GM23338 (cell line): ENCODE results near the gene LHB. TPM values are rescaled to one million over a fixed set of nuclear protein-coding genes. Genes with fewer than 3 reads are reported as not detected.

Experiments used
- ATAC-seq: fragments of 200-7000 bp; cut with Tn5 transposase; 3 replicates; pipeline ENCODE4 v1.9.1; 2020
- DNase-seq: peaks from one replicate; pipeline ENCODE4 v3.0.0-alpha.2; 2015; ENCODE audit warnings: low spot score
- H2AFZ ChIP-seq: fragments of 200-600 bp; sonication (generic); 2 replicates; pipeline ENCODE4 v1.8.0; 2016; ENCODE audit warnings: antibody characterized with exemption, mild to moderate bottlenecking, moderate library complexity
- H3F3A ChIP-seq: fragments of 200-600 bp; sonication (generic); replicated peaks from 2 replicates; pipeline ENCODE4 v1.8.0; 2017; ENCODE audit warnings: antibody characterized with exemption, mixed run types, low read depth
- H3K27ac ChIP-seq: fragments of 200-600 bp; sonication (generic); 2 replicates; pipeline ENCODE4 v1.6.1; 2016; ENCODE audit warnings: low read depth
- H3K27me3 ChIP-seq: fragments of 200-600 bp; sonication (generic); 2 replicates; pipeline ENCODE4 v1.8.0; 2016; ENCODE audit warnings: mild to moderate bottlenecking, mixed run types, moderate library complexity; ENCODE audit not compliant: insufficient read depth
- H3K36me3 ChIP-seq: fragments of 200-600 bp; sonication (generic); 2 replicates; pipeline ENCODE4 v1.8.0; 2016; ENCODE audit warnings: mild to moderate bottlenecking; ENCODE audit not compliant: insufficient read depth
- H3K4me1 ChIP-seq: fragments of 200-600 bp; sonication (generic); 2 replicates; pipeline ENCODE4 v1.8.0; 2016; ENCODE audit warnings: mild to moderate bottlenecking, moderate library complexity; ENCODE audit not compliant: insufficient read depth
- H3K4me2 ChIP-seq: fragments of 200-600 bp; sonication (generic); 2 replicates; pipeline ENCODE4 v1.7.1; 2017; ENCODE audit warnings: mixed run types
- H3K4me3 ChIP-seq: fragments of 200-600 bp; sonication (generic); 2 replicates; pipeline ENCODE4 v1.6.1; 2016; ENCODE audit warnings: mixed run types
- H3K79me2 ChIP-seq: fragments of 200-600 bp; sonication (generic); replicated peaks from 2 replicates; pipeline ENCODE4 v1.8.0; 2017; ENCODE audit warnings: mild to moderate bottlenecking; ENCODE audit not compliant: insufficient read depth
- H3K9me2 ChIP-seq: fragments of 200-600 bp; sonication (generic); 2 replicates; pipeline ENCODE4 v1.8.0; 2017; ENCODE audit not compliant: insufficient read depth
- H4K20me1 ChIP-seq: fragments of 200-600 bp; sonication (generic); replicated peaks from 2 replicates; pipeline ENCODE4 v1.8.0; 2017; ENCODE audit warnings: mild to moderate bottlenecking; ENCODE audit not compliant: insufficient read depth
- H3K27ac Mint-ChIP-seq: 2 replicates; pipeline ENCODE4 v1.8.0; 2020; ENCODE audit warnings: inconsistent platforms, mild to moderate bottlenecking, moderate library complexity, mixed read lengths
- H3K27me3 Mint-ChIP-seq: 3 replicates; pipeline ENCODE4 v1.8.0; 2022; ENCODE audit warnings: low read depth, mild to moderate bottlenecking, moderate library complexity, mixed read lengths, inconsistent platforms; ENCODE audit not compliant: insufficient read depth, poor library complexity
- H3K36me3 Mint-ChIP-seq: 3 replicates; pipeline ENCODE4 v1.8.0; 2021; ENCODE audit warnings: low read depth, mild to moderate bottlenecking, inconsistent platforms, moderate library complexity, mixed read lengths
- H3K4me1 Mint-ChIP-seq: 3 replicates; pipeline ENCODE4 v1.8.0; 2020; ENCODE audit warnings: mild to moderate bottlenecking, inconsistent platforms, mixed read lengths
- H3K4me3 Mint-ChIP-seq: 3 replicates; pipeline ENCODE4 v1.8.0; 2021; ENCODE audit warnings: moderate library complexity, mild to moderate bottlenecking, inconsistent platforms, mixed read lengths
- H3K9me3 Mint-ChIP-seq: 3 replicates; pipeline ENCODE4 v1.8.0; 2020; ENCODE audit warnings: moderate library complexity, mild to moderate bottlenecking, inconsistent platforms, mixed read lengths
- EZH2 ChIP-seq: fragments of 200-600 bp; sonication (generic); IDR thresholded peaks from one replicate; pipeline ENCODE4 v1.8.0; 2017; ENCODE audit warnings: antibody characterized with exemption, mild to moderate bottlenecking, low read depth; ENCODE audit not compliant: unreplicated experiment
- EZH2phosphoT487 ChIP-seq: fragments of 200-600 bp; sonication (generic); IDR thresholded peaks from one replicate; pipeline ENCODE4 v1.8.1; 2018; ENCODE audit warnings: antibody characterized with exemption; ENCODE audit not compliant: unreplicated experiment
- JUNB ChIP-seq: IDR thresholded peaks from one replicate; pipeline ENCODE4 v1.6.1; 2016; ENCODE audit warnings: antibody characterized with exemption; ENCODE audit not compliant: unreplicated experiment
- ZNF114 ChIP-seq: fragments of 250-450 bp; sonication (Bioruptor Pico); IDR thresholded peaks from 2 replicates; pipeline ENCODE4 v1.5.0; 2020; ENCODE audit warnings: mild to moderate bottlenecking, moderate library complexity
- ZNF331 ChIP-seq: fragments of 250-450 bp; sonication (Bioruptor Pico); IDR thresholded peaks from 2 replicates; pipeline ENCODE4 v1.5.0; 2020; ENCODE audit warnings: low read depth, mild to moderate bottlenecking, moderate library complexity
- polyA plus RNA-seq: library from polyadenylated mRNA; unstranded; fragments of >200 nt; fragmentation: Nextera tagmentation; extraction: Ambion mirVana; gene quantifications from 2 replicates; pipeline ENCODE4 v1.2.1, GENCODE V29; 2016
- total RNA-seq: library from RNA; depleted of rRNA; stranded (reverse); fragments of >200 nt; shearing (Covaris generic); gene quantifications from 2 replicates; pipeline ENCODE4 v1.2.3, GENCODE V29; 2014
- TF ChIP-seq, protein P1 (sequence below): fragments of 250-450 bp; sonication (Bioruptor Pico); IDR thresholded peaks from 2 replicates; pipeline ENCODE4 v1.5.0; 2020; ENCODE audit warnings: mild to moderate bottlenecking, moderate library complexity
- TF ChIP-seq, protein P2 (sequence below): IDR thresholded peaks from one replicate; pipeline ENCODE4 v1.6.1; 2018; ENCODE audit warnings: antibody characterized with exemption; ENCODE audit not compliant: unreplicated experiment

LHB gene
- total and polyA plus RNA-seq, 2 experiments from 2014 or later: 0.76 TPM; not detected in 1

DNA sequence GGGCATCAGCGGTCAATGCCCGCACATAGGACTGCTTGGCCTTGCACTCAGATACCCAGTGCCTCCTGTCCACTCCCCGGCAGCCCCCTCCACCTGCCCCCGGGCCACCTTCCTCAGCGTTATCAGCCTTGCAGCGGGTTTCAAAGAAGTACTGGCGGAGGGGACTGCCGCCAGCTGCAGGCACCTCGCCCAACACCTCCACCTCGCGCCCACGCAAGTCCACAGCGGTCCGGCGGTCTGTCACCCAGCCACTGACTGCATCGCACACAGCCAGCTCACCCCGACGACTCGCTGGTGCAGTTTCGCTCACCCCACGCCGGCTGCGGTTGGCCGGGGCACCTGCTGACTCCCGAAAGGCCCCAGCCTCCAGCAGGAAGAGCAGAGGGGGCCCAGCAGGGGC, 44.6 kb upstream of the LHB start (continued):
- TF ChIP-seq, protein P1, sequence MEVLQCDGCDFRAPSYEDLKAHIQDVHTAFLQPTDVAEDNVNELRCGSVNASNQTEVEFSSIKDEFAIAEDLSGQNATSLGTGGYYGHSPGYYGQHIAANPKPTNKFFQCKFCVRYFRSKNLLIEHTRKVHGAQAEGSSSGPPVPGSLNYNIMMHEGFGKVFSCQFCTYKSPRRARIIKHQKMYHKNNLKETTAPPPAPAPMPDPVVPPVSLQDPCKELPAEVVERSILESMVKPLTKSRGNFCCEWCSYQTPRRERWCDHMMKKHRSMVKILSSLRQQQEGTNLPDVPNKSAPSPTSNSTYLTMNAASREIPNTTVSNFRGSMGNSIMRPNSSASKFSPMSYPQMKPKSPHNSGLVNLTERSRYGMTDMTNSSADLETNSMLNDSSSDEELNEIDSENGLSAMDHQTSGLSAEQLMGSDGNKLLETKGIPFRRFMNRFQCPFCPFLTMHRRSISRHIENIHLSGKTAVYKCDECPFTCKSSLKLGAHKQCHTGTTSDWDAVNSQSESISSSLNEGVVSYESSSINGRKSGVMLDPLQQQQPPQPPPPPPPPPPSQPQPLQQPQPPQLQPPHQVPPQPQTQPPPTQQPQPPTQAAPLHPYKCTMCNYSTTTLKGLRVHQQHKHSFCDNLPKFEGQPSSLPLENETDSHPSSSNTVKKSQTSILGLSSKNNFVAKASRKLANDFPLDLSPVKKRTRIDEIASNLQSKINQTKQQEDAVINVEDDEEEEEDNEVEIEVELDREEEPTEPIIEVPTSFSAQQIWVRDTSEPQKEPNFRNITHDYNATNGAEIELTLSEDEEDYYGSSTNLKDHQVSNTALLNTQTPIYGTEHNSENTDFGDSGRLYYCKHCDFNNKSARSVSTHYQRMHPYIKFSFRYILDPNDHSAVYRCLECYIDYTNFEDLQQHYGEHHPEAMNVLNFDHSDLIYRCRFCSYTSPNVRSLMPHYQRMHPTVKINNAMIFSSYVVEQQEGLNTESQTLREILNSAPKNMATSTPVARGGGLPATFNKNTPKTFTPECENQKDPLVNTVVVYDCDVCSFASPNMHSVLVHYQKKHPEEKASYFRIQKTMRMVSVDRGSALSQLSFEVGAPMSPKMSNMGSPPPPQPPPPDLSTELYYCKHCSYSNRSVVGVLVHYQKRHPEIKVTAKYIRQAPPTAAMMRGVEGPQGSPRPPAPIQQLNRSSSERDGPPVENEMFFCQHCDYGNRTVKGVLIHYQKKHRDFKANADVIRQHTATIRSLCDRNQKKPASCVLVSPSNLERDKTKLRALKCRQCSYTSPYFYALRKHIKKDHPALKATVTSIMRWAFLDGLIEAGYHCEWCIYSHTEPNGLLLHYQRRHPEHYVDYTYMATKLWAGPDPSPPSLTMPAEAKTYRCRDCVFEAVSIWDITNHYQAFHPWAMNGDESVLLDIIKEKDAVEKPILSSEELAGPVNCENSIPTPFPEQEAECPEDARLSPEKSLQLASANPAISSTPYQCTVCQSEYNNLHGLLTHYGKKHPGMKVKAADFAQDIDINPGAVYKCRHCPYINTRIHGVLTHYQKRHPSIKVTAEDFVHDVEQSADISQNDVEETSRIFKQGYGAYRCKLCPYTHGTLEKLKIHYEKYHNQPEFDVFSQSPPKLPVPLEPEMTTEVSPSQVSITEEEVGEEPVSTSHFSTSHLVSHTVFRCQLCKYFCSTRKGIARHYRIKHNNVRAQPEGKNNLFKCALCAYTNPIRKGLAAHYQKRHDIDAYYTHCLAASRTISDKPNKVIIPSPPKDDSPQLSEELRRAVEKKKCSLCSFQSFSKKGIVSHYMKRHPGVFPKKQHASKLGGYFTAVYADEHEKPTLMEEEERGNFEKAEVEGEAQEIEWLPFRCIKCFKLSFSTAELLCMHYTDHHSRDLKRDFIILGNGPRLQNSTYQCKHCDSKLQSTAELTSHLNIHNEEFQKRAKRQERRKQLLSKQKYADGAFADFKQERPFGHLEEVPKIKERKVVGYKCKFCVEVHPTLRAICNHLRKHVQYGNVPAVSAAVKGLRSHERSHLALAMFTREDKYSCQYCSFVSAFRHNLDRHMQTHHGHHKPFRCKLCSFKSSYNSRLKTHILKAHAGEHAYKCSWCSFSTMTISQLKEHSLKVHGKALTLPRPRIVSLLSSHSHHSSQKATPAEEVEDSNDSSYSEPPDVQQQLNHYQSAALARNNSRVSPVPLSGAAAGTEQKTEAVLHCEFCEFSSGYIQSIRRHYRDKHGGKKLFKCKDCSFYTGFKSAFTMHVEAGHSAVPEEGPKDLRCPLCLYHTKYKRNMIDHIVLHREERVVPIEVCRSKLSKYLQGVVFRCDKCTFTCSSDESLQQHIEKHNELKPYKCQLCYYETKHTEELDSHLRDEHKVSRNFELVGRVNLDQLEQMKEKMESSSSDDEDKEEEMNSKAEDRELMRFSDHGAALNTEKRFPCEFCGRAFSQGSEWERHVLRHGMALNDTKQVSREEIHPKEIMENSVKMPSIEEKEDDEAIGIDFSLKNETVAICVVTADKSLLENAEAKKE (CRISPR knock-in tag): no peak
- TF ChIP-seq EZH2phosphoT487 (no peak), JUNB (no peak), ZNF331 (CRISPR knock-in tag) (no peak), EZH2 (no peak)
- TF ChIP-seq, protein P2, sequence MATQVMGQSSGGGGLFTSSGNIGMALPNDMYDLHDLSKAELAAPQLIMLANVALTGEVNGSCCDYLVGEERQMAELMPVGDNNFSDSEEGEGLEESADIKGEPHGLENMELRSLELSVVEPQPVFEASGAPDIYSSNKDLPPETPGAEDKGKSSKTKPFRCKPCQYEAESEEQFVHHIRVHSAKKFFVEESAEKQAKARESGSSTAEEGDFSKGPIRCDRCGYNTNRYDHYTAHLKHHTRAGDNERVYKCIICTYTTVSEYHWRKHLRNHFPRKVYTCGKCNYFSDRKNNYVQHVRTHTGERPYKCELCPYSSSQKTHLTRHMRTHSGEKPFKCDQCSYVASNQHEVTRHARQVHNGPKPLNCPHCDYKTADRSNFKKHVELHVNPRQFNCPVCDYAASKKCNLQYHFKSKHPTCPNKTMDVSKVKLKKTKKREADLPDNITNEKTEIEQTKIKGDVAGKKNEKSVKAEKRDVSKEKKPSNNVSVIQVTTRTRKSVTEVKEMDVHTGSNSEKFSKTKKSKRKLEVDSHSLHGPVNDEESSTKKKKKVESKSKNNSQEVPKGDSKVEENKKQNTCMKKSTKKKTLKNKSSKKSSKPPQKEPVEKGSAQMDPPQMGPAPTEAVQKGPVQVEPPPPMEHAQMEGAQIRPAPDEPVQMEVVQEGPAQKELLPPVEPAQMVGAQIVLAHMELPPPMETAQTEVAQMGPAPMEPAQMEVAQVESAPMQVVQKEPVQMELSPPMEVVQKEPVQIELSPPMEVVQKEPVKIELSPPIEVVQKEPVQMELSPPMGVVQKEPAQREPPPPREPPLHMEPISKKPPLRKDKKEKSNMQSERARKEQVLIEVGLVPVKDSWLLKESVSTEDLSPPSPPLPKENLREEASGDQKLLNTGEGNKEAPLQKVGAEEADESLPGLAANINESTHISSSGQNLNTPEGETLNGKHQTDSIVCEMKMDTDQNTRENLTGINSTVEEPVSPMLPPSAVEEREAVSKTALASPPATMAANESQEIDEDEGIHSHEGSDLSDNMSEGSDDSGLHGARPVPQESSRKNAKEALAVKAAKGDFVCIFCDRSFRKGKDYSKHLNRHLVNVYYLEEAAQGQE: no peak

DNA sequence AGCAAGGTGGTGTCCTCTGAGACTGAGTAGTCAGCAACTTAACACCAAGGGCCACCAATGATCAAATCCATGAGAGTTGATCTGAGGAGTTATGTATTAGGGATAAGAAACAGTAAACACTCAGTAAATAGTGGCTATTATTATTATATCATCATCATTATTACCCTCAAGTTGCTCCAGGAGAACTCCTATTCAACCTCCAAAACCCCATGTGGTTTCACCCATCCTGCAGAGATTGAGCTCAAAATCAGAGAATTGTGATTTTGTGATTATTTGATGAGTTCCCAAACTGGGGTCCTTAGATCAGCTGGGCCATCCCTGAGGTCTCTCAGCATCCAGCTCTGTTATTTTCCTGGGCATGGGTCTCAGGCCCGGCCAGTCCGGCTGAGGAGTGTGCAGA, 44.1 kb upstream of the LHB start:
- H3K9me3 Mint-ChIP-seq: no peaks in the 10 kb centered on the region; the same call in 2 of the 3 replicates
- H3K27ac Mint-ChIP-seq: no peak overlapping the region
- H3K27me3 Mint-ChIP-seq: peaks cover 41% of the 10 kb centered on the region
- Histone ChIP-seq H3K27ac (no peak overlapping the region), H3K4me1 (peaks cover 31% of the 10 kb centered on the region), H2AFZ (no peak overlapping the region), H3K4me2 (no peak overlapping the region), H3K4me3 (no peak overlapping the region), H3K36me3 (no peaks in the 10 kb centered on the region), H3K27me3 (peaks cover 60% of the 10 kb centered on the region), H3F3A (no peaks in the 10 kb centered on the region), H3K9me2 (no peaks in the 10 kb centered on the region), H3K79me2 (no peaks in the 10 kb centered on the region), H4K20me1 (no peaks in the 10 kb centered on the region)
- peaks cover 31% of the 10 kb centered on the region for H3K4me1 Mint-ChIP-seq
- DNase-seq (no peak), ATAC-seq (no peak)
- H3K36me3 Mint-ChIP-seq: no peaks in the 10 kb centered on the region
- H3K4me3 Mint-ChIP-seq: no peak overlapping the region
- no peak for TF ChIP-seq JUNB
- no peak for TF ChIP-seq ZNF114 (CRISPR knock-in tag)
- no peak for TF ChIP-seq EZH2phosphoT487
- TF ChIP-seq, protein P2: no peak
